Colonic mucosa (tissue), 4 donors: ENCODE measurements around the gene SP100. TPM values are rescaled to one million over a fixed set of nuclear protein-coding genes. Genes with fewer than 3 reads are reported as not detected.

Source experiments
- DNase-seq: peaks from one replicate; pipeline ENCODE4 v3.0.0-alpha.2; 2020
- H3K27ac ChIP-seq: fragments of 200-600 bp; one replicate; pipeline ENCODE4 v1.8.0; 2021
- H3K27me3 ChIP-seq: fragments of 200-600 bp; one replicate; pipeline ENCODE4 v1.8.0; 2021
- H3K36me3 ChIP-seq: fragments of 200-600 bp; one replicate; pipeline ENCODE4 v1.8.0; 2021
- H3K4me1 ChIP-seq: fragments of 200-600 bp; one replicate; pipeline ENCODE4 v1.8.0; 2021; ENCODE audit warnings: mild to moderate bottlenecking
- H3K4me3 ChIP-seq: fragments of 200-600 bp; one replicate; pipeline ENCODE4 v1.8.0; 2021
- H3K9ac ChIP-seq, 2 donors: one replicate each; pipeline ENCODE4 v1.7.0; 2013; ENCODE audit warnings: control low read depth in 2 of 2, low read depth in 2 of 2, low read length in 2 of 2
- H3K9me3 ChIP-seq: fragments of 200-600 bp; one replicate; pipeline ENCODE4 v1.8.0; 2021
- CTCF ChIP-seq: fragments of 200-600 bp; IDR thresholded peaks from one replicate; pipeline ENCODE4 v1.8.0; 2022; ENCODE audit warnings: antibody characterized with exemption, mild to moderate bottlenecking
- intact Hi-C: fragments of 100-400 bp; cut with DNase I; formaldehyde crosslinking; loops from one replicate; pipeline ENCODE4 v1.14.1; 2022
- total RNA-seq, 2 donors: library from RNA; stranded (reverse); fragmentation: NEBNext Ultra II Directional in 1 of 2; extraction: Animal tissue kit (Norgen Biotek cat#: 25700) in 1 of 2; gene quantifications; one replicate each; pipeline ENCODE4 v1.2.1, GENCODE V29; 2021
- donor health status: healthy.
- donor health status: DM: no; HTN: no; CAD: no.
- donor health status: DM: no; HTN: no; CAD: no.

Gene SP100
- total RNA-seq, 2 donors from 2014 or later = 35.7 to 53.6 TPM

- DNase-seq = no peak
- H3K9ac ChIP-seq = no peak overlapping the region
- H3K4me3 ChIP-seq = no peak overlapping the region
- no peaks in the 10 kb centered on the region for H3K36me3 ChIP-seq
- no peak overlapping the region for H3K27ac ChIP-seq
- no peaks in the 10 kb centered on the region for H3K27me3 ChIP-seq
- no peaks in the 10 kb centered on the region for H3K4me1 ChIP-seq
- no peaks in the 10 kb centered on the region for H3K9me3 ChIP-seq
- TF ChIP-seq CTCF = no peak
- intact Hi-C loops = no loop called here
Observed at GRCh38 chr2:230589025-230589424, 173.0 kb downstream of the SP100 start.

GRCh38 chr2:230589497-230590015, 173.6 kb downstream of the SP100 start:
- no peak for TF ChIP-seq CTCF
- no peak overlapping the region for H3K27ac ChIP-seq
- no peak overlapping the region for H3K4me3 ChIP-seq

GRCh38 chr2:230590333-230590732, 174.3 kb downstream of the SP100 start:
- Histone ChIP-seq H3K27ac (no peak overlapping the region), H3K27me3 (no peaks in the 10 kb centered on the region), H3K4me3 (no peak overlapping the region), H3K4me1 (no peaks in the 10 kb centered on the region), H3K9ac (no peak overlapping the region), H3K36me3 (no peaks in the 10 kb centered on the region), H3K9me3 (no peaks in the 10 kb centered on the region)
- intact Hi-C loops = no loop called here
- no peak for DNase-seq
- no peak for TF ChIP-seq CTCF

More at GRCh38 chr2:230589497-230590015, 173.6 kb downstream of the SP100 start:
- no peak for DNase-seq
- Histone ChIP-seq H3K27me3 (no peaks in the 10 kb centered on the region), H3K36me3 (no peaks in the 10 kb centered on the region), H3K9ac (no peak overlapping the region), H3K4me1 (no peaks in the 10 kb centered on the region), H3K9me3 (no peaks in the 10 kb centered on the region)
- intact Hi-C loops = no loop called here

- TF ChIP-seq CTCF = no peak
- Histone ChIP-seq H3K4me1 (no peaks in the 10 kb centered on the region), H3K27me3 (no peaks in the 10 kb centered on the region), H3K4me3 (no peak overlapping the region), H3K9ac (no peak overlapping the region), H3K36me3 (no peaks in the 10 kb centered on the region), H3K27ac (no peak overlapping the region), H3K9me3 (no peaks in the 10 kb centered on the region)
- intact Hi-C loops = no loop called here
- DNase-seq = no peak
Observed at GRCh38 chr2:230591850-230592249, 175.8 kb downstream of the SP100 start.

GRCh38 chr2:230592775-230593174, 176.8 kb downstream of the SP100 start:
- intact Hi-C loops = no loop called here
- TF ChIP-seq CTCF = no peak
- H3K4me1 ChIP-seq = no peaks in the 10 kb centered on the region
- no peaks in the 10 kb centered on the region for H3K9me3 ChIP-seq
- no peak overlapping the region for H3K4me3 ChIP-seq
- no peak for DNase-seq
- H3K27ac ChIP-seq = no peak overlapping the region
- H3K27me3 ChIP-seq = no peaks in the 10 kb centered on the region
- no peak overlapping the region for H3K9ac ChIP-seq
- no peaks in the 10 kb centered on the region for H3K36me3 ChIP-seq

Other genes starting within 250 kb of the SP100 start
- 10 to 100 TPM; 10.8 to 11.6 TPM for gene SP110, start 196.2 kb upstream of the SP100 start, total RNA-seq
- 1 to 10 TPM; 1.7 to 2.2 TPM for gene SP140, start 190.5 kb upstream of the SP100 start, total RNA-seq
- gene SP140L, start 89.0 kb upstream of the SP100 start, total RNA-seq = 10 to 100 TPM; 13.2 to 14.4 TPM